Natural killer cell treated with Interleukin-12 subunit alpha and Interleukin-12 subunit beta and Interleukin-15 and Interleukin-18, amount 100 ng/mL, for 72 hours (primary cell): ENCODE results near the gene NEXN. TPM values are rescaled to one million over a fixed set of nuclear protein-coding genes. Genes with fewer than 3 reads are reported as not detected.
A peak's percentile ranks its signal among the peaks of the same experiment; 100 is the strongest.

Experiments
- ATAC-seq, 2 donors: fragments of 150-1000 bp; cut with Tn5 transposase in 1 of 2; sonication (Bioruptor Pico), chemical (Tn5 transposase) in 1 of 2; 2 replicates each; pipeline ENCODE4 v1.10.0; 2021
- DNase-seq: peaks from one replicate; pipeline ENCODE4 v3.0.0; 2022; ENCODE audit warnings: low spot score
- H3K27ac Mint-ChIP-seq, 2 donors: 1 replicate in 1 of 2; 2 replicates in 1 of 2; pipeline ENCODE4 v1.8.0; 2022; ENCODE audit warnings: mixed read lengths in 2 of 2, mild to moderate bottlenecking in 1 of 2, moderate library complexity in 1 of 2
- H3K27me3 Mint-ChIP-seq, 2 donors: 1 replicate in 1 of 2; 2 replicates in 1 of 2; pipeline ENCODE4 v1.8.0; 2022; ENCODE audit warnings: mixed read lengths in 2 of 2
- H3K36me3 Mint-ChIP-seq: one replicate; pipeline ENCODE4 v1.8.0; 2022; ENCODE audit warnings: mixed read lengths
- H3K4me1 Mint-ChIP-seq, 2 donors: 1 replicate in 1 of 2; 2 replicates in 1 of 2; pipeline ENCODE4 v1.8.0; 2022; ENCODE audit warnings: low read depth in 2 of 2, mixed read lengths in 2 of 2, mild to moderate bottlenecking in 1 of 2
- H3K4me3 Mint-ChIP-seq: one replicate; pipeline ENCODE4 v1.8.0; 2022; ENCODE audit warnings: mixed read lengths
- H3K9me3 Mint-ChIP-seq: 2 replicates; pipeline ENCODE4 v1.8.0; 2022; ENCODE audit warnings: mixed read lengths
- total RNA-seq, 2 donors: library from RNA; stranded (reverse); gene quantifications; one replicate each; pipeline ENCODE4 v1.2.3, GENCODE V29; 2022

Gene NEXN
- total RNA-seq, 2 donors from 2014 or later = not detected

GRCh38 chr1:77956464-77956863 is 68.0 kb downstream of the NEXN start:
- Mint-ChIP-seq H3K4me3 (no peak overlapping the region), H3K27me3 (no peaks in the 10 kb centered on the region), H3K27ac (no peak overlapping the region), H3K9me3 (no peaks in the 10 kb centered on the region), H3K36me3 (peaks cover 29% of the 10 kb centered on the region), H3K4me1 (peaks cover 18 to 20% of the 10 kb centered on the region in 2 donors)
- DNase-seq (no peak), ATAC-seq (no peak)

GRCh38 chr1:77958391-77958790 is 70.0 kb downstream of the NEXN start:
- Mint-ChIP-seq H3K27me3 (no peaks in the 10 kb centered on the region), H3K27ac (peak overlapping the region in 1 of 2 donors; percentile 3), H3K4me1 (peaks cover 27 to 28% of the 10 kb centered on the region in 2 donors), H3K4me3 (no peak overlapping the region), H3K9me3 (no peaks in the 10 kb centered on the region), H3K36me3 (peaks cover 36% of the 10 kb centered on the region)
- DNase-seq (no peak), ATAC-seq (no peak)

GRCh38 chr1:77958850-77959249 is 70.4 kb downstream of the NEXN start:
- Mint-ChIP-seq H3K9me3 (no peaks in the 10 kb centered on the region), H3K4me1 (peaks cover 27 to 28% of the 10 kb centered on the region in 2 donors), H3K27ac (peak overlapping the region in 1 of 2 donors; percentile 3), H3K27me3 (no peaks in the 10 kb centered on the region), H3K4me3 (no peak overlapping the region), H3K36me3 (peaks cover 41% of the 10 kb centered on the region)
- no peak for ATAC-seq
- no peak for DNase-seq

- H3K27me3 Mint-ChIP-seq = no peaks in the 10 kb centered on the region
- H3K4me1 Mint-ChIP-seq = peaks cover 28 to 32% of the 10 kb centered on the region in 2 donors
- ATAC-seq (no peak), DNase-seq (no peak)
- H3K36me3 Mint-ChIP-seq = peaks cover 62% of the 10 kb centered on the region
- peak overlapping the region; percentile 6 to 25 for H3K27ac Mint-ChIP-seq
- no peaks in the 10 kb centered on the region for H3K9me3 Mint-ChIP-seq
- no peak overlapping the region for H3K4me3 Mint-ChIP-seq
Measured at GRCh38 chr1:77961392-77961791, 73.0 kb downstream of the NEXN start.

- Mint-ChIP-seq H3K4me1 (peaks cover 27 to 34% of the 10 kb centered on the region in 2 donors), H3K27ac (peak overlapping the region in 1 of 2 donors; percentile 54), H3K4me3 (no peak overlapping the region), H3K27me3 (no peaks in the 10 kb centered on the region), H3K9me3 (no peaks in the 10 kb centered on the region), H3K36me3 (peaks cover 54% of the 10 kb centered on the region)
- ATAC-seq (no peak), DNase-seq (no peak)
Measured at GRCh38 chr1:77966291-77966690, 77.9 kb downstream of the NEXN start.

GRCh38 chr1:77970192-77970591 is 81.8 kb downstream of the NEXN start:
- Mint-ChIP-seq H3K27ac (no peak overlapping the region), H3K4me3 (no peak overlapping the region), H3K27me3 (no peaks in the 10 kb centered on the region), H3K36me3 (peaks cover 28% of the 10 kb centered on the region), H3K4me1 (peaks cover 29 to 39% of the 10 kb centered on the region in 2 donors), H3K9me3 (no peaks in the 10 kb centered on the region)
- DNase-seq (no peak), ATAC-seq (peak in 1 of 2 donors; percentile 51)

- peak overlapping the region in 1 of 2 donors; percentile 31 for H3K27ac Mint-ChIP-seq
- H3K9me3 Mint-ChIP-seq = no peaks in the 10 kb centered on the region
- peaks cover 39 to 51% of the 10 kb centered on the region in 2 donors for H3K4me1 Mint-ChIP-seq
- H3K27me3 Mint-ChIP-seq = no peaks in the 10 kb centered on the region
- peak overlapping the region; percentile 67 for H3K4me3 Mint-ChIP-seq
- ATAC-seq = no peak
- DNase-seq = no peak
- H3K36me3 Mint-ChIP-seq = peaks cover 29% of the 10 kb centered on the region
Measured at GRCh38 chr1:77972080-77972479, 83.7 kb downstream of the NEXN start.

GRCh38 chr1:77975386-77975785 is 87.0 kb downstream of the NEXN start:
- H3K9me3 Mint-ChIP-seq = no peaks in the 10 kb centered on the region
- DNase-seq = no peak
- H3K4me3 Mint-ChIP-seq = no peak overlapping the region
- peak overlapping the region in 1 of 2 donors; percentile 73 for H3K27ac Mint-ChIP-seq
- peaks cover 19% of the 10 kb centered on the region for H3K36me3 Mint-ChIP-seq
- no peaks in the 10 kb centered on the region for H3K27me3 Mint-ChIP-seq
- H3K4me1 Mint-ChIP-seq = peaks cover 33 to 40% of the 10 kb centered on the region in 2 donors
- no peak for ATAC-seq

- no peaks in the 10 kb centered on the region for H3K9me3 Mint-ChIP-seq
- no peak for DNase-seq
- peak overlapping the region in 1 of 2 donors; percentile 73 for H3K27ac Mint-ChIP-seq
- H3K4me3 Mint-ChIP-seq = no peak overlapping the region
- H3K36me3 Mint-ChIP-seq = peaks cover 19% of the 10 kb centered on the region
- no peak for ATAC-seq
- no peaks in the 10 kb centered on the region for H3K27me3 Mint-ChIP-seq
- peaks cover 34 to 44% of the 10 kb centered on the region in 2 donors for H3K4me1 Mint-ChIP-seq
Measured at GRCh38 chr1:77975907-77976306, 87.5 kb downstream of the NEXN start.

- H3K27ac Mint-ChIP-seq = peak overlapping the region in 1 of 2 donors; percentile 73
- peaks cover 19% of the 10 kb centered on the region for H3K36me3 Mint-ChIP-seq
- no peaks in the 10 kb centered on the region for H3K27me3 Mint-ChIP-seq
- H3K4me3 Mint-ChIP-seq = no peak overlapping the region
- no peak for ATAC-seq
- peaks cover 30 to 40% of the 10 kb centered on the region in 2 donors for H3K4me1 Mint-ChIP-seq
- no peak for DNase-seq
- no peaks in the 10 kb centered on the region for H3K9me3 Mint-ChIP-seq
Measured at GRCh38 chr1:77976433-77977076, 88.1 kb downstream of the NEXN start.

- H3K27me3 Mint-ChIP-seq = no peaks in the 10 kb centered on the region
- no peak for ATAC-seq
- peaks cover 15% of the 10 kb centered on the region for H3K36me3 Mint-ChIP-seq
- H3K27ac Mint-ChIP-seq = no peak overlapping the region
- peaks cover 27 to 32% of the 10 kb centered on the region in 2 donors for H3K4me1 Mint-ChIP-seq
- no peak overlapping the region for H3K4me3 Mint-ChIP-seq
- no peaks in the 10 kb centered on the region for H3K9me3 Mint-ChIP-seq
- no peak for DNase-seq
Measured at GRCh38 chr1:77977989-77978292, 89.5 kb downstream of the NEXN start.

GRCh38 chr1:77978293-77978968 is 90.0 kb downstream of the NEXN start:
- H3K27ac Mint-ChIP-seq = no peak overlapping the region
- ATAC-seq (peak; percentile 83 to 87), DNase-seq (peak; percentile 91)
- H3K4me1 Mint-ChIP-seq = peaks cover 25 to 30% of the 10 kb centered on the region in 2 donors
- H3K4me3 Mint-ChIP-seq = no peak overlapping the region
- peaks cover 15% of the 10 kb centered on the region for H3K36me3 Mint-ChIP-seq
- no peaks in the 10 kb centered on the region for H3K27me3 Mint-ChIP-seq
- no peaks in the 10 kb centered on the region for H3K9me3 Mint-ChIP-seq

GRCh38 chr1:77978969-77979876 is 90.8 kb downstream of the NEXN start, which contains the start of gene FUBP1:
Gene FUBP1 (minus strand): TSS chr1:77979072. CDS start chr1:77979004, 68 bp downstream.
- H3K4me1 Mint-ChIP-seq = peaks cover 24 to 27% of the 10 kb centered on the region in 2 donors
- DNase-seq (peak; percentile 96), ATAC-seq (peak; percentile 87 to 90)
- H3K36me3 Mint-ChIP-seq = peaks cover 15% of the 10 kb centered on the region
- no peaks in the 10 kb centered on the region for H3K27me3 Mint-ChIP-seq
- no peak within 1 kb of the TSS for H3K27ac Mint-ChIP-seq
- H3K4me3 Mint-ChIP-seq = no peak within 1 kb of the TSS
- no peaks in the 10 kb centered on the region for H3K9me3 Mint-ChIP-seq
